ENCODE measurements around the gene CCIN. TPM values are rescaled to one million over a fixed set of nuclear protein-coding genes. Genes with fewer than 3 reads are reported as not detected.
A peak's percentile ranks its signal among the peaks of the same experiment; 100 is the strongest.

CCIN gene
- total RNA-seq, 1 donor from 2014 or later: not detected

GRCh38 chr9:36132086-36132485, 37.1 kb upstream of the CCIN start:
- Mint-ChIP-seq H3K27ac (ENCODE audit: unreplicated experiment) (no peak overlapping the region), H3K9me3 (no peaks in the 10 kb centered on the region), H3K4me1 (peaks cover 5% of the 10 kb centered on the region), H3K4me3 (peak overlapping the region; percentile 13), H3K36me3 (ENCODE audit: low read depth) (no peaks in the 10 kb centered on the region), H3K27me3 (ENCODE audit: low read depth) (peaks cover 46% of the 10 kb centered on the region)
- no peak for DNase-seq (ENCODE audit: low read depth, low spot score)
- TF ChIP-seq CTCF (conservative IDR thresholded peaks at IDR 0.05): no peak

DNA sequence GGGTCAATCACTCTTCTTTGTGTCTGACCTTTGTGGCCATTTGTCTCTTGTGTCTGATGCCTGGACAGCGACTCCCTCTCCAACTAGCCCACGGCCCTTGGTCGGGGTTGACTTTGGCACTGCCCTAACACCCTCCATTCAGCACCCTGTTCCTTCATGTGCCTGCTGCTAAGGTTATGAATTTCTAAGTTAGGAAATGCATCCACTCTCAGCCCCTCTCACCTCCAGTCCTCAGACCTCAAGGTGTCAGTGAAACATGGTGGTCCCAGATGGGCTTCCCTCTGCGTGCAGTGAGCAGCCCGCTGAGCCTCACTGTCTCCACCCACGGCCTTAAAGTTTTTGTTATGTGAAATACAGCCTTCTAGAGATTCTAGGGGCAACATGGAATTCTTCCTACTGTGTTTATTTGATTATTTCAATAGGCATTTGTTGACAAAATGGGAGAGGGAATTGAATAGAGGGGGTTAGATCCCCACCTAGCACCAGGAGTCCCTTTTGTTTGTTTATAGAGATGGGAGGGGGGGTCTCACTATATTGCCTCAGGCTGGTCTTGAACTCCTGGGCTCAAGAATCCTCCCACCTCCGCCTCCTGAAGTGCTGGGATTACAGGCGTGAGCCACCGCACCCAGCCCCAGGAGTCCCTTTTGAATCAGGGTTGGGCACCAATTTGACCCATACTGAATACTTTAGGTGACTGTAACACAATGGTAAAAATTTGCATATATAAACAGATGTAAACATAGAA, 34.3 kb upstream of the CCIN start:
- no peak for TF ChIP-seq CTCF (conservative IDR thresholded peaks at IDR 0.05)
- H3K9me3 Mint-ChIP-seq: no peaks in the 10 kb centered on the region
- DNase-seq (ENCODE audit: low read depth, low spot score): no peak
- peaks cover 14% of the 10 kb centered on the region for H3K4me1 Mint-ChIP-seq
- no peaks in the 10 kb centered on the region for H3K36me3 Mint-ChIP-seq (ENCODE audit: low read depth)
- peak overlapping the region; percentile 82 for H3K4me3 Mint-ChIP-seq
- H3K27ac Mint-ChIP-seq (ENCODE audit: unreplicated experiment): no peak overlapping the region
- H3K27me3 Mint-ChIP-seq (ENCODE audit: low read depth): peaks cover 62% of the 10 kb centered on the region

- H3K27me3 Mint-ChIP-seq (ENCODE audit: low read depth): peaks cover 62% of the 10 kb centered on the region
- no peak for DNase-seq (ENCODE audit: low read depth, low spot score)
- no peaks in the 10 kb centered on the region for H3K9me3 Mint-ChIP-seq
- H3K4me1 Mint-ChIP-seq: peaks cover 14% of the 10 kb centered on the region
- H3K4me3 Mint-ChIP-seq: peak overlapping the region; percentile 82
- H3K27ac Mint-ChIP-seq (ENCODE audit: unreplicated experiment): no peak overlapping the region
- no peak for TF ChIP-seq CTCF (conservative IDR thresholded peaks at IDR 0.05)
- no peaks in the 10 kb centered on the region for H3K36me3 Mint-ChIP-seq (ENCODE audit: low read depth)
These were observed 33.4 kb upstream of the CCIN start for GRCh38 chr9:36135741-36136271.

GRCh38 chr9:36136272-36136893, 32.8 kb upstream of the CCIN start, which contains the start of gene GLIPR2:
Gene GLIPR2, plus strand, starts transcription at chr9:36136733. Its CDS starts 46 bp downstream, at chr9:36136779.
- DNase-seq (ENCODE audit: low read depth, low spot score): peak; percentile 45
- Mint-ChIP-seq H3K4me1 (peaks cover 14% of the 10 kb centered on the region), H3K27me3 (ENCODE audit: low read depth) (peaks cover 60% of the 10 kb centered on the region), H3K4me3 (peak within 1 kb of the TSS; percentile 95), H3K9me3 (no peaks in the 10 kb centered on the region), H3K36me3 (ENCODE audit: low read depth) (no peaks in the 10 kb centered on the region), H3K27ac (ENCODE audit: unreplicated experiment) (peak within 1 kb of the TSS; percentile 89)
- peak; percentile 53 for TF ChIP-seq CTCF (conservative IDR thresholded peaks at IDR 0.05)

GRCh38 chr9:36136894-36137391, 32.2 kb upstream of the CCIN start:
- H3K27me3 Mint-ChIP-seq (ENCODE audit: low read depth): peaks cover 55% of the 10 kb centered on the region
- no peak for TF ChIP-seq CTCF (conservative IDR thresholded peaks at IDR 0.05)
- no peak for DNase-seq (ENCODE audit: low read depth, low spot score)

More at GRCh38 chr9:36136894-36137391, 32.2 kb upstream of the CCIN start:
- H3K36me3 Mint-ChIP-seq (ENCODE audit: low read depth): no peaks in the 10 kb centered on the region
- peak overlapping the region; percentile 89 for H3K27ac Mint-ChIP-seq (ENCODE audit: unreplicated experiment)
- peaks cover 14% of the 10 kb centered on the region for H3K4me1 Mint-ChIP-seq
- H3K4me3 Mint-ChIP-seq: peak overlapping the region; percentile 95
- no peaks in the 10 kb centered on the region for H3K9me3 Mint-ChIP-seq

Measured in neural crest cell (in vitro differentiated cells).